Stomach smooth muscle (tissue), 2 donors: ENCODE results near the gene LRRIQ1.

Experiments used
- H3K27ac ChIP-seq: one replicate; pipeline ENCODE4 v1.7.0; 2013; ENCODE audit warnings: mild to moderate bottlenecking, low read length, inconsistent platforms
- H3K27me3 ChIP-seq, 2 donors: one replicate each; pipeline ENCODE4 v1.7.0; 2013; ENCODE audit warnings: low read length in 2 of 2; ENCODE audit not compliant: insufficient read depth in 2 of 2, control insufficient read depth in 1 of 2
- H3K36me3 ChIP-seq, 2 donors: one replicate each; pipeline ENCODE4 v1.7.0; 2013; ENCODE audit warnings: low read length in 2 of 2; ENCODE audit not compliant: control insufficient read depth in 2 of 2, insufficient read depth in 2 of 2
- H3K4me1 ChIP-seq: one replicate; pipeline ENCODE4 v1.7.0; 2013; ENCODE audit warnings: low read length; ENCODE audit not compliant: control insufficient read depth, insufficient read depth
- H3K4me3 ChIP-seq, 2 donors: one replicate each; pipeline ENCODE4 v1.7.0; 2013; ENCODE audit warnings: low read length in 2 of 2
- H3K9ac ChIP-seq, 2 donors: one replicate each; pipeline ENCODE4 v1.7.0; 2013; ENCODE audit warnings: low read length in 2 of 2, mild to moderate bottlenecking in 1 of 2
- H3K9me3 ChIP-seq, 2 donors: one replicate each; pipeline ENCODE4 v1.7.0; 2013; ENCODE audit warnings: low read length in 2 of 2; ENCODE audit not compliant: control insufficient read depth in 2 of 2
- donor health status: healthy.
- donor health status: Pancreatic carcinoma.

Gene LRRIQ1

DNA sequence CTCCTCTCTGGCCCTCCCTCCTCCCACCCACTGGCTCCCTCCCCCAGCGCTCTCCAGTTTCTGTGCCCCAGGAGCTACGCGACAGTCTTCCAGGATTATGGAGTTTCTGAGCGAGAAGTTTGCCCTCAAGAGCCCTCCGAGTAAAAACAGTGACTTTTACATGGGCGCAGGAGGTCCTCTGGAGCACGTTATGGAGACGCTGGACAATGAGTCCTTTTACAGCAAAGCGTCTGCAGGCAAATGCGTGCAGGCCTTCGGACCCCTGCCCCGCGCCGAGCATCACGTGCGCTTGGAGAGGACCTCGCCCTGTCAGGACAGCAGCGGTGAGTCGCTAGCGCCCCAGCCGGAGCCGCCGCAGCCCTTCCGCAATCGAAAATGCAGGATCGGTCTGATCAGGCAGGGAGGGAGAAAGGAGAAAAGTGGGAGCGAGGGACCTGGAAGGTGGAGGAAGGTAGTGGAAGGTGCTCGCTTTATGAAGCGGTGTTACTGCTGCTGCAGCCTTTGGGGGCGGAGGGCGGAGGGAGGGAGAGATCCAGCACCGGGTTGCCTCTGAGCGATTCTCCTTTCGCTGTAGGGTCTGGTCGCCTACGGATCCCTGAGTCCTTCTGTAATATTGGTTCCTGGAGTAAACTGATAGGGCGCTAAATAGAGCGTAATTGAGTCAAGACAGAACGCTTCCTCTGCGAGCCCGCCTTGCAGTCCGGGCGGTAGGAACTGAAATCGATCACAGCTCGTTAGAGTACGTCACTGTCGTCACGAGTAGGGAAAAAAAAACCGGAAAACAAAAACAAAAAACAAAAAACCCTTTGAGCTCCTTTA lies 244.2 kb downstream of the LRRIQ1 start, which contains the start of gene ALX1:
Gene ALX1 (plus strand): TSS at position 56 of the 819 bp plus-strand sequence. CDS start 42 bp downstream, at position 98.
- Histone ChIP-seq H3K9me3 (peaks cover 3 to 4% of the 10 kb centered on the region in 2 donors), H3K27ac (no peak within 1 kb of the TSS), H3K4me3 (peak within 1 kb of the TSS; percentile 45 to 71), H3K4me1 (peaks cover 14% of the 10 kb centered on the region), H3K36me3 (no peaks in the 10 kb centered on the region), H3K27me3 (peaks cover 62 to 77% of the 10 kb centered on the region in 2 donors), H3K9ac (no peak within 1 kb of the TSS)

DNA sequence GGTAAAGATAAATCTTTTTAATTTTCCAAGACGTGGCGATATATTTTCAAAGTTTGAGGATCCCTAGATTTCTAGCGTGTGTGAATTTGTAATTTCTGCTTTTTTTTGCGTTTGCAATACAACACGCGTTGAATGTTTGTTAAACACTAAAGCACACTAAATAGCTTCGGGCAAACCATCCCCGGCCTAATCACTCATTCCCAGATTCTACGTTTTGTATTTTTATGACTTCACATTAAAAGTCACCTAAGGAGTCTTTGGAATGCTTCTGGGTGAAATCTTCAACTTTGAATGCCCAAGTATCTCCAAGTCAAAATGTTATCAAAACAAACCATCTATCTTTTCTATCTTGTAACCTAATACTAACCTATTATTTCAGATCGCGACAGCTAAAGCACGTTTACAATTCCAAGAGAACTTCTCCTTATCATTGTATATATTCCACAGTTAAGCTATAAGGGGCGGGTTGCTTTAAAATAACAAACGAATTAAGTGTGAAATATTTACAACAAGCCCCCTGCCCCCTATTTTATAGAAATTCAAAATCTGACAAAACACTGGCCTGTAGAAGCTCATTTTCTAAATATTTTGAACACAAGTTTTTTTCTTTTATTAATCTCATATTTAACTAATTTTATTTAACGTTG lies 245.0 kb downstream of the LRRIQ1 start:
- Histone ChIP-seq H3K4me3 (peak overlapping the region in 1 of 2 donors; percentile 71), H3K4me1 (peaks cover 14% of the 10 kb centered on the region), H3K9ac (no peak overlapping the region), H3K27me3 (peaks cover 59 to 73% of the 10 kb centered on the region in 2 donors), H3K27ac (no peak overlapping the region), H3K9me3 (peaks cover 3 to 4% of the 10 kb centered on the region in 2 donors), H3K36me3 (no peaks in the 10 kb centered on the region)

GRCh38 chr12:85281636-85282312 lies 245.6 kb downstream of the LRRIQ1 start:
- H3K9me3 ChIP-seq: peaks cover 3 to 4% of the 10 kb centered on the region in 2 donors
- no peaks in the 10 kb centered on the region for H3K36me3 ChIP-seq
- peaks cover 53 to 68% of the 10 kb centered on the region in 2 donors for H3K27me3 ChIP-seq
- H3K4me3 ChIP-seq: no peak overlapping the region
- H3K27ac ChIP-seq: no peak overlapping the region
- H3K9ac ChIP-seq: no peak overlapping the region
- peaks cover 14% of the 10 kb centered on the region for H3K4me1 ChIP-seq

DNA sequence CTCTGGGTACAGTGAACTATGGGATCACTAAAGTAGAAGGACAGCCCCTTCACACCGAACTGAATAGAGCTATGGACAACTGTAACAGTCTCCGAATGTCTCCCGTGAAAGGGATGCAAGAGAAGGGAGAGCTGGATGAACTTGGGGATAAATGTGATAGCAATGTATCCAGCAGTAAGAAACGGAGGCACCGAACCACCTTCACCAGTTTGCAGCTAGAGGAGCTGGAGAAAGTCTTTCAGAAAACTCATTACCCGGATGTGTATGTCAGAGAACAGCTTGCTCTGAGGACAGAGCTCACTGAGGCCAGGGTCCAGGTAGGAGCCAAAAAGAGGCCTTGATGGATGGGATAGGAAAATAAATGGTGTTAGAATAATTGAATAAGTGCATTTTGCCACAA lies 247.4 kb downstream of the LRRIQ1 start:
- Histone ChIP-seq H3K27ac (no peak overlapping the region), H3K4me3 (no peak overlapping the region), H3K27me3 (peaks cover 38 to 53% of the 10 kb centered on the region in 2 donors), H3K36me3 (no peaks in the 10 kb centered on the region), H3K4me1 (peaks cover 14% of the 10 kb centered on the region), H3K9ac (no peak overlapping the region), H3K9me3 (no peaks in the 10 kb centered on the region)
